Middle frontal gyrus (tissue), 1 donor: ENCODE data around the gene GALNT18.

Experiments used
- DNase-seq: peaks from one replicate; pipeline ENCODE4 v3.0.0-alpha.2; 2015; ENCODE audit warnings: low spot score; ENCODE audit errors: extremely low spot score

Gene GALNT18

GRCh38 chr11:11500744-11501487 lies 120.9 kb downstream of the GALNT18 start:
- DNase-seq: no peak

GRCh38 chr11:11499300-11499699 lies 122.5 kb downstream of the GALNT18 start:
- DNase-seq: no peak

DNA sequence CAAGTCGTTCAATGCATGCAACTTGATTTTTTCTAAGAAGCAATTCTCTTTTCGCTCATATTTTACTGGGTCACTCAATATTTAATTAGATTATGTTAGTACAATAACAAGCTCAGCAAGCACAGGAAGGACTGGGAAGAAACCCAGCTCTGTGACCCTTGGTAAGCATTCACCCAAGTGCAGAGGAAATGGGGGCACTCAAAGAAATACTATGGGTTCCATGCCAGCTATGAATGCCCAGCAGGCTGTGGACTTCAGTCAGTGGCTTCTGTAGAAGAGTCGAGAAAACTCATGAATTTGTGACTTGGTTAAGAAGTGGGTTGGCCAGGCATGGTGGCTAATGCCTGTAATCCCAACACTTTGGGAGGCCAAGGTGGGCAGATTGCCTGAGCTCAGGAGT lies 123.6 kb downstream of the GALNT18 start:
- no peak for DNase-seq

GRCh38 chr11:11496879-11497278 lies 124.9 kb downstream of the GALNT18 start:
- DNase-seq: no peak

DNA sequence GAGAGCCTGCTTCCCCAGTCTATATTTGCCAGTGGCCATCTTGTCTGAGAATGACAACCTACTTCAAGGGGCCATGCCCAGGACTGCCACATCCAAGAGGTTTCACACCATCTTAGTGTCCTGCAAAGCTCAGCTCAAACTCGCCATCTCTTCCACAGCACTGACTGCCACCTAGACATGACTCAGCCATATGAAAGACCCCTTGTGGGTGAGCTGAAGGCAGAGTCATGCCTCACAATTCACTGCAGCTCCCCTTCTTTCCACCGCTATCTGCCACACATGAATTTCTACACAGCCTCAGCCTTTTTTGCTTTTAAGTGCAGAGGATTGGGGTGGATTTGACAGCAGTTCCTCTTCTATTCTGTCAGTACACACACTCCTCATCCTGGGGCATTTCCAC lies 127.5 kb downstream of the GALNT18 start:
- no peak for DNase-seq

GRCh38 chr11:11493698-11494097 lies 128.1 kb downstream of the GALNT18 start:
- no peak for DNase-seq

GRCh38 chr11:11491589-11491988 lies 130.2 kb downstream of the GALNT18 start:
- DNase-seq: no peak

DNA sequence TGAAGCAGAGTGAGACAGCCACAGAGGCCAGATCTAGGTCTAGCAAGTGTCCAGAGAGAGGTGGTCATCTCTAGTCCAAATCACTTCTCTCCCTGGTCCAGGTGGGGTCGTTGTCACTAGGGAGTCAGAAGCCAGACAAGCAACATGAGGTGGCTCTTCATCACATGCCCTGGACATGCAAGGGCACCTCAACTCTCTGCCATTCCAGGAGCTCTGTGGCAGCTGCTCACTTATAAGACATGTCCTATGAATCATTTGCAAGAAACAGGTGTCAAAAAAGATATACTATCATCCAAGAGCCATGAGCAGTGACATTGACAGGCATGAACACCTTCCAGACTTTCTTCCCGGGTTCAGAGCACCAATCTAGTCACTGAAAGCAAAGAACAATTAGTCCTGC lies 130.8 kb downstream of the GALNT18 start:
- DNase-seq: no peak

- DNase-seq: no peak
Measured at GRCh38 chr11:11486423-11486822, 135.4 kb downstream of the GALNT18 start.

DNA sequence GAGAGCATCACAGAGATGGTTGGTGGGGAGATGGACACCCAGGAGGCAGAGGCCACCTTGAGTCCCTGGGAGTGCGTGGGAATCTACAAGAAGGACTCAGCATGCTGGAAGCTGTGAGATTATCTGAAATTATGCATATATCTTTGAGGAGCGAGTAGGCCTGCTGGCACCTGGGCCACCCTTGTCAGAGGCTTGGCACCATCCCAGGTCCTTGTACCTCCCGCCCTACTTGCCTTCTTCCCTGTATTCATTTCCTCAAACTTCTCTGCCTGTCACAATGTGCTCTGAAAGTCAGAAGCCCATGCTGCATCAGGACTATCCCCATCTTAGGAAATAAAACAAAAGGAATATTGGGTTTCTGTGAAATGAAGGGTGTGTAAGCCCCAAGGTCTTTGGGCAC lies 135.8 kb downstream of the GALNT18 start:
- no peak for DNase-seq

DNA sequence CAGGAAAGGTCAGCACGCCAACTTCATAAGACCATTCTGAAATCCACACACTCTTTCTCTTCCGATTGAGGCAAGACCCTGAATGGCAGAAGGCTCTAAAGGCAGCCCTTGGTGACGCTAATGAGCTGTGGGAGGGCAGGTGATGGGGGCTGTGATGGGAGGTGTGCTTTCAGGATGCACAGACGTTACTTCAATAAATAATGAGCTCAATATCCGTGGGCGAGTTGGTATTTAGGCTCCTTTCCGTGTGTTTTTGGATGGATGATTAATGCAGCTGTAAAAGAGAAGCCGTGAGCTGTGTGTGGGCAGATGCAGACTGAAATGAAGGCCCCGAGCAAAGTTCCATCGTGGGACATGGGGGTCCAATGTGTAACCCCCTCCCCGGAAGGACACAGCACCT lies 138.2 kb downstream of the GALNT18 start:
- DNase-seq: no peak

DNA sequence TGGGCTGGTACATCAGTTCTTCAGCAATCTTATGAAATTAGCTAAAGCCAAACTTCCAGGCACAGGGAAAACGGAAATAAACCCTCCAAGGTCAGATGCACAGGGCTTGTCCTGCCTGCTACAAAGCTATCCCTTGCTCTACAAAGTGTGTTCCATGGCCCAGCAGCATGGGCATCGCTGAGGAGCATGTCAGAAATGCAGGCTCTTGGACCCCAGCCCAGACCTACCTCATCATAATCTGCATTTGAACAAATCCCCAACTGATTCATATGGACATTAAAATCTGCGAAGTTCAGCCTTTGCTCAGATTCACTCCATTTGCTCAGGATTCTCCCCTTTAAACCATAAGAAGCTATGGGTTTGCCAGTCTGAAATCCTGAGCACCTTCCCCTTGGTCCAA lies 139.1 kb downstream of the GALNT18 start:
- no peak for DNase-seq

DNA sequence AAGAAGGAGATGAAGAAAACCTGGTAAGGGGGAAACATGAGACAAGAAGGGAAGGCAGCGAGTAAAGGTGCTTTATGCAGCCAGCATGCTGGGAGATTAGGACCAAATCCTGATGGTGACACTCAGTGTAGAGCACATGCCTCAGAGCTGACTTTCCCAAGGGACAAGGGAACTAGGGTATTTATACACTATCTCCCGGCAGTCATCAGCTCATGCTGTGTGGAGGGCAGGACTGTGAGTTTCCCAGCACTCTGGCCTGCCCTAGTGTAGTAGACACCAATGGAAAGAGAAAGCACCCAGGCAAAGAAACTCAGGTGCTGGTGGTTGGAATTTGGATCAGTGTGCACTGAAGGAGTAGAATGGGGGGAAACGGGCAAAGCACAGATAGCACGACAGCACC lies 140.4 kb downstream of the GALNT18 start:
- DNase-seq: no peak

- DNase-seq: no peak
Measured at GRCh38 chr11:11480971-11481370, 140.8 kb downstream of the GALNT18 start.

GRCh38 chr11:11478687-11479086 lies 143.1 kb downstream of the GALNT18 start:
- DNase-seq: no peak

DNA sequence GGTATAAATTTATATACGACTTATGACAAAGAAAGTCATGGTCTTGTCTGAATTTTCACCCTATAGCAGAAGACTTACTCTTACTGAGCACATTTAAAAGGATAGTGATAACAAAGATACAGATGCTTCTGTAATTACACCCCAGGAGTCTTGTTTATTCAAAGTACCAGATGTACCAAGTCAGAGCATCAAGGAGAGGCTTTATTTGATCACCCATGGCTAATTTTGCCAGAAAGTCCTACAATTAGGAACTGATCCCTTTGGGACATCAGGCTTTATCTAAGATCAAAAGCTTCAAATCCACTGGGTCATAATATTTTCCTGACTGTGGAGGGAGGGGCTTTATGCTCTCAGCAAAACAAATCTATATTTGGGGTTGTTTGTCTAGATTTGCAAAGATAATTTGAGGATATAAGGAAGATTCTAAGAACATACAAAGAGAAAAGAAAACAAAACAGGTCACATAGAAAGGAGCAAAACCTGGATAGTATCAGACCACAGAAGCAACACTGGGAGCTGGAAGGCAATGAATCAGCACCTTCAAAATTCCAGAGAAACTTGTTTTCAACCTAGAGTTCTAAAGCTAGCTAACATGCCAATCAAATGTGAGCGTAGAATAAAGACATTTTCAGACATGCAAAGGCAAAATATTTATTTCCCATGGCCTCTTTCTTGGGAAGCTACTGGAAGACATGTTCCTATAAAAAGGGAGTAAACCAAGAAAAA lies 143.9 kb downstream of the GALNT18 start:
- no peak for DNase-seq

DNA sequence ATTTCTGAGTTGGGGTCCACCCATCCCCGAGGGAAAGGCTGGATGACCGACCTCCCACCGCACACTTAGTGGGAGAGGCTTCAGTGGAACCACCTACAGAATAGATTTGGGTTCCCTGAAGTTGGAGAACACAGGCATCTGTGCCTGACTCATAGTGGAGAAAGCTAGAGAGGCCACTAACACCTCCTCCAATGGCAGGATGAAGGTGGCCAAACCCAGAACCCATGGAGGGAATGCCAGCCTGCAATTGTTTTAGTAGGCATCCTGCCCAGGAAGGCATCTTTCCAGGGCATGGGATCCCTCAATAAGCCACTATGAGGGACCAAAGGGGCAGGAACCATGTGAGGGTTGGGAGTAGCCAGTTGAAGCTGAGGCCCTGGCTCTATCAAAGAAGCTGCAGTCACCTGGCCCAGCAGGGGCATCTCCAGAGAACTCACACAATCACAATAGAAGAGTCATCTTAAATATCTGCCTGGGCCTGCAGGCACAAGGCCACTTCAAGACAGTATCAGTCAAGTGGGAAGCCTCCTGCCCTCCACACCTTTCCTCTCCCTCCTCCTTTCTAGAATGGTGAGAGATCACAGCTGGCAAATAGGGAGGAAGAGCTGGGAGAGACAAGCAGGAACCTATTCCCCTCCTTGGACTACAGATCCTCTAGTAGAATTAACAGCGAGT lies 144.7 kb downstream of the GALNT18 start:
- DNase-seq: no peak

DNA sequence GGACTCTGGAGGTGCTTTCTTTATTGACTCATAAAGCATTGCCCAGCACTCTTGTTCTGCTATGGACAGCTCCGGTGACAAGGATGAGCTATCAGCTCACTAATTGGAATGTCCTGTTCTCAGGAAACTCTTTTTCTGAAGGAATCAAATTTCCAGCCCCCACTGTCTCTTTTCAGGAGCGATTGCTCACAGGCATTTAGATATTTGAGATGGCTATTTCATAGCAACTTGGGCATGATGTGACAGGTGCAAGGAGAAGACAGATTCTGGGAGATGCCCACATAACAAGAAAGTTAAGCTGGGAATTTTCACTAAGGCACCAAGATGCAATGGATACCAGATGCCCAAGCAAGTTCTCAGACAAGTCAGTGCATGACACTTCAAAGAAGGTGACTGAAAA lies 145.3 kb downstream of the GALNT18 start:
- DNase-seq: no peak

DNA sequence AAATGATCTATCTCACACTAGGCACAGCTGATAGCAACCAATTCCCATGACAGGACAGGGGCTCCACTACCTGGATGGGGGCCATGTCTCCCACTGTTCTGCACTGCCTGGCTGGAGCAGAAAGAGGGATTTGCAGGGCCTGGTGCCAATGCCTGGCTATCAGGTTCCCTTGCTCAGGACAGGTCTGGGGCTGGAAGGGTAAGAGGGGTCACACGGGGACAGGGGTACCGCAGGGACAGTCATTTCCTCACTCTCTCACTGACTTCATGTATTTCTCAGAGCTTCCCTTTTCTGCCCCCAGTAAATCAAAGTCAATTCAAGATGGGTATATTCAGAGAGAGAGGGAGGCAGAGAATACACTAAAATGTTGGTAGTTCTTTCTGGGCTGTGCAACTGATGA lies 149.7 kb downstream of the GALNT18 start:
- no peak for DNase-seq

DNA sequence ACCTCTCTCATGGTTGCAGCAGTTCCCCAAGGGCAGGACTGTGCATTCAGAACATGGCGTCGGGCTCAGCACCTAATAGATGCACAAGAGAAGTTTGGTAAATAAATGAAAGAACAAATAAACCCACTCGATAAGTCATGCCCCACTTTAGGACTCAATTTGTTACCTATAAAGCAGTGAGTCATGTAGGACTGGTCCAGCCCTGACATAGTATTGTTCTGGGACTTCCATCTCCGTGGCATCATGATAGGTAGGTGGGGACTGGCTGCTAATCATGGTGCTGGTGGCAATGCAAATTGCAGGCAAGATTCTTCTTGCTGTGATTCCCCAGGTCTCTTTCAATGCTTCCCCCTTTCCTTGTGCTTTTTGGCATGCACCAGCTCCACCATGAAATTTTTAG lies 150.6 kb downstream of the GALNT18 start:
- no peak for DNase-seq

DNA sequence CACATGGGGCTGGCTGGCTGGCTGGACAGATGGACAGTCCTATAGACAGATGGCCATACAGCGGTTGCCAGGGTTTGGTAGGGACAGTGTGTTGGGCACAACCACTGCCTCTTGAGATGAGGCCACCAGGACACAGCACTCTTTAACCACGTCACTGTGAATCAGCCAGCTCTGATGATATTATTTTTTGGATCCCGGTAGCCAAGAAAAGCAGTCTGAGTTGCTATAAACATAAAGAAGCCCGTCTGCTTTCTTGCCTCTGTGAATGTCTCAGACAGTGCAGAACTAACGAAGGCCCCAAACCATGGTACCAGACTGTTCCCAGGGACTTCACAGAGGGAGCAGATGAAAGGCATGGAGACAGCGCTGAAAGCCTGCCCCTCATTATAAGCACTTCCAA lies 152.9 kb downstream of the GALNT18 start:
- DNase-seq: no peak

DNA sequence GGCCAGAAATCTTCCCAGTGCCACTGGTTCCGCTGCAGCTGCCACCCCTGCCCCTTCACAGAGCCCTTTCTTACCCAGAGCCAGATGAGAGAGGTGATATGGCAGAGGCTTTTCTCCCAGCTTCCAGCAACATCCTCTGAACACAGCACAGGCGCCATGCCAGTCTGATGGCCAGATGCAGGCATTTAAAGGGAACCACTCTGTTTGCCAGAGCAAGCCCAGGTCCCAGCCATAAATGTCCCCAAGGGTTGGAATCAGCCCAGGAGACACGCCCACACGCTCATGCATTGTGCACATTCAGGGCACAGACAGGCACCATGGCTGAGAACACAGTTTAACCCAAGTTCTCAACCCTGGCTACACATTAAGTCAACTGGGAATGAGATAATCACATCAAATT lies 154.5 kb downstream of the GALNT18 start:
- DNase-seq: no peak

GRCh38 chr11:11464555-11464954 lies 157.2 kb downstream of the GALNT18 start:
- DNase-seq: no peak
